ENCODE results near the gene ODF2.
"Not testable (repeated sequence)": the region's sequence is repeated elsewhere in the genome, so short reads cannot be mapped to it uniquely, and the experiment has no call there.

The ODF2 gene

DNA sequence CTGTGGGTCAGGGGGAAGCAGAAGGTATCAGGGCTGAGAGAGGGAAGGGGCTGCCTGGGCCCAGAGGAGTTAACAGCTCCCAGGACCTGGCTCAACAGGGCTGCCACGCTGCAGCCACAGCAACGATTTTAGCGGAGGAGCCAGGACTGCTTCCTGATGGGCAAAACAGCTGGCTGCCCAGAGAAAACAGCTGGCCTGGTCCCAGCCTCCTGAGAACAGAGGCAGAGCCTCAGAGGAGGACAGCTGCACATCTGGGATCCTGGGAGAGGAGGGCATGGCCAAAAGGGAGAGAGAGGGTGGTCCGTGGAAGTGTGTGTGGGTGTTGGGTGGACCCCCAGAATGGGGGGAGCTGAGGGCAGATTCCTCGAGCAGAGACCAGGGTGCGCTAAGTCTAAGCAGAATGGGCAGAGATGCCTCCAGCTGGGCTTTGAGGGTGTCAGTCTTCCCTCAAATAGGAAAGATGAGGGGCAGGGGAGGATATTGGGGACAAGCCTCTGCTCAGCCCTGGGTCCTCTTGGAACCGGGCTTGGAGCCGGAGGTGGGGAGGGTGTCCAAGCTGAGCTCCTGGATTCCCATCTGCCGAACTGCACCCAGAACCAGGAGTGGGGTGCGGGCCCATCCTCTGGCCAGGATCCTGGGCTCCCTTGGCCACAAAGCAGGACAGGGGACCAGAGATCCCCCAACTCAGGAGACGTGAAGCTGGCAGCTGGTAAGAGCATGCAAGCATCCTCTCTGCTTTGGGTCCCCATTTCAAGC lies 44.3 kb upstream of the ODF2 start:
- no peak overlapping the region for H3K4me3 ChIP-seq (ENCODE audit: low read depth, low read length)
- TF ChIP-seq POLR2A (IDR thresholded peaks at IDR 0.05; ENCODE audit: extremely low read depth, insufficient read length) (no peak), MYC (IDR thresholded peaks at IDR 0.05; ENCODE audit: low read depth, low read length) (no peak)
- TF ChIP-seq, protein P1, sequence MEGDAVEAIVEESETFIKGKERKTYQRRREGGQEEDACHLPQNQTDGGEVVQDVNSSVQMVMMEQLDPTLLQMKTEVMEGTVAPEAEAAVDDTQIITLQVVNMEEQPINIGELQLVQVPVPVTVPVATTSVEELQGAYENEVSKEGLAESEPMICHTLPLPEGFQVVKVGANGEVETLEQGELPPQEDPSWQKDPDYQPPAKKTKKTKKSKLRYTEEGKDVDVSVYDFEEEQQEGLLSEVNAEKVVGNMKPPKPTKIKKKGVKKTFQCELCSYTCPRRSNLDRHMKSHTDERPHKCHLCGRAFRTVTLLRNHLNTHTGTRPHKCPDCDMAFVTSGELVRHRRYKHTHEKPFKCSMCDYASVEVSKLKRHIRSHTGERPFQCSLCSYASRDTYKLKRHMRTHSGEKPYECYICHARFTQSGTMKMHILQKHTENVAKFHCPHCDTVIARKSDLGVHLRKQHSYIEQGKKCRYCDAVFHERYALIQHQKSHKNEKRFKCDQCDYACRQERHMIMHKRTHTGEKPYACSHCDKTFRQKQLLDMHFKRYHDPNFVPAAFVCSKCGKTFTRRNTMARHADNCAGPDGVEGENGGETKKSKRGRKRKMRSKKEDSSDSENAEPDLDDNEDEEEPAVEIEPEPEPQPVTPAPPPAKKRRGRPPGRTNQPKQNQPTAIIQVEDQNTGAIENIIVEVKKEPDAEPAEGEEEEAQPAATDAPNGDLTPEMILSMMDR (IDR thresholded peaks at IDR 0.05; ENCODE audit: low read depth, low read length) = no peak
- TF ChIP-seq, protein P2, sequence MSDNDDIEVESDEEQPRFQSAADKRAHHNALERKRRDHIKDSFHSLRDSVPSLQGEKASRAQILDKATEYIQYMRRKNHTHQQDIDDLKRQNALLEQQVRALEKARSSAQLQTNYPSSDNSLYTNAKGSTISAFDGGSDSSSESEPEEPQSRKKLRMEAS (IDR thresholded peaks at IDR 0.05; ENCODE audit: low read depth, low read length) = no peak
- DNase-seq (ENCODE audit: low read depth) = no peak

DNA sequence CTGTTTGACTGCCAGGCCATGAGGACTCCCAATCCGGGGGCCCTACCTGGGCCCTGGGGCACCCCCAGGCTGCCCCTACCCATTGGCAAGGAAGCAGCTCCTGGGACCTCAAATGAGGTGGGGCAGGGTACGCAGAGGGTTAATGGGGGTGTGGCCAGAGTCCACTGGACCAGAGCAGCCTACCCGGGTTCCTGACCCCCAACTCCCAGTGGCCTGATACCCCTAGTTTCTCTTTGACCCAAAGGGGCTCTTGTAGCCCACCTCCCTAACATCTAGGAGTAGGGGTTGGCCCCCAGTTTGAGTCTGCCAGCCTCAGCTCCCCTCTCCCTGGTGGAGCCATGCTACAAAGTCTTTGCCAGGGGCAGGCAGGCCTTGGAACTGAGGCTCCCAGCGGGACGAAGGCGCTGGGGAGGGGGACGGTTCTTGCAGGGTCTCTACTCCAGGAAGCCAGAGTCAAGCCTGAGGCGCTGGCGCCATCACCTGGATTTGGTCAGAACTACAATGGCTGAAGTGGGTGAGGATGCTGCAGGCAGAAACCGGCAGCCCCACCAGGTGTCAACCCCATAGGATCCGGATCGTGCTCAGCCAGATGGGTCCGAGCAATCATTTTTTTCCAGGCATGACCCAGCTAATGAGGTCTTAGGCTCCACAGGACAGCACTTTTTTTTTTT lies 43.6 kb upstream of the ODF2 start:
- no peak overlapping the region for H3K4me3 ChIP-seq (ENCODE audit: low read depth, low read length)
- peak; percentile 73 for DNase-seq (ENCODE audit: low read depth)
- TF ChIP-seq MYC (IDR thresholded peaks at IDR 0.05; ENCODE audit: low read depth, low read length) (no peak), POLR2A (IDR thresholded peaks at IDR 0.05; ENCODE audit: extremely low read depth, insufficient read length) (no peak)
- TF ChIP-seq, protein P1 (IDR thresholded peaks at IDR 0.05; ENCODE audit: low read depth, low read length) = peak; percentile 69

DNA sequence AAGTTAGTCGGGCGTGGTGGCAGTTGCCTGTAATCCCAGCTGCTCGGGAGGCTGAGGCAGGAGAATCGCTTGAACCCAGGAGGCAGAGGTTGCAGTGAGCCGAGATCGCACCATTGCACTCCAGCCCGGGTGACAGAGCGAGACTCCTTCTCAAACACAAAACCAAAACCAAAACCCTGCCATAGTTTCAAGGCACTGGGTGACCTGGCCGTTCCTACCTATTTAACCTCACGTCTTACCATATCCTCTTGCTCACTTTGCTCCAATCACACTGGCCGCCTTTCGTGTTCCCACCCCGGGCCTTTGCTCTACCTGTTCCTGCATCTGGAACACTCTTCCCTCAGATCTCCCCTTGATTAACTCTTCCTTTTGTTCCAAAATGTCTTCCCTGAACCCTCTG lies 42.1 kb upstream of the ODF2 start:
- DNase-seq (ENCODE audit: low read depth); H3K4me3 ChIP-seq (ENCODE audit: low read depth, low read length): not testable (repeated sequence)

DNA sequence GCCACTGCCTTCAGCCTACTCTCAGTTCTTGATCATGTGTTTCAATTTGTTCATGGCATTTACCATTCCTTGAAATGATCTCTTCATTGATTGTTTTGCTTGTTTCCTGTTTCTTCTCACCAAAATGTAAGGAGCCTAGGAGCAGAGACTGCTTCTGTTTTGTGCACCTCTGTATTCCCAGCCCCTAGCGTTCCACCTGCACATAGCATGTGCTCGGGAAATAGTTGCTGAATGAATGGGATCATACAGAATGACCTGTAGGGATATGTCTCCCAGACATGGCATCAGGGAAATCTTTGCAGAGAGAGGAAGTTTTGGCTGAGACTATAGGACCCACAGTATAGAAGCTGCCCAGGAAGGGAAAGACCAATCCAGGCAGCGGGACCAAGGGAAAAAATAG lies 41.3 kb upstream of the ODF2 start:
- no peak for DNase-seq (ENCODE audit: low read depth)
- no peak overlapping the region for H3K4me3 ChIP-seq (ENCODE audit: low read depth, low read length)
- no peak for TF ChIP-seq POLR2A (IDR thresholded peaks at IDR 0.05; ENCODE audit: extremely low read depth, insufficient read length)
- TF ChIP-seq, protein P2 (IDR thresholded peaks at IDR 0.05; ENCODE audit: low read depth, low read length) = no peak
- TF ChIP-seq, protein P1 (IDR thresholded peaks at IDR 0.05; ENCODE audit: low read depth, low read length) = no peak
- TF ChIP-seq MYC (IDR thresholded peaks at IDR 0.05; ENCODE audit: low read depth, low read length) = no peak

DNA sequence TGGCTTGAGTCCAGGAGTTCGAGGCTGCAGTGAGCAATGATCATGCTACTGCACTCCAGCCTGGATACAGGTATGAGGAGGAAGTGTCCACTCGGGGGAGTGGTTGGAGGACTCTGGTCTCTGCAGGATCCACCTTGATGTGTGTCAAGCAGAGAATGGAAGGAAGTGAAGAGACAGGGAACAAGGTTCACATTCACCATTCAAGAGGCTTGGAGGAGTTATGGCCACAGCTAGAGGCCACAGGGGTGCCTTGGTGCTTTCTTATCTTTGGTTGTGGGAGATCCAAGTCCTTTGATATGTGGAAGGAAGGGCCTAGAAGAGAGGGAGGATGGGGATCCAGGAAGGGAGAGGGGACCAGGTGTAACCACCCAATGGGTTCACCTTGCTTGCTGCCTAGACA lies 40.5 kb upstream of the ODF2 start:
- TF ChIP-seq, protein P2 (IDR thresholded peaks at IDR 0.05; ENCODE audit: low read depth, low read length) = no peak
- TF ChIP-seq, protein P1 (IDR thresholded peaks at IDR 0.05; ENCODE audit: low read depth, low read length) = no peak
- TF ChIP-seq POLR2A (IDR thresholded peaks at IDR 0.05; ENCODE audit: extremely low read depth, insufficient read length) (no peak), MYC (IDR thresholded peaks at IDR 0.05; ENCODE audit: low read depth, low read length) (no peak)
- no peak for DNase-seq (ENCODE audit: low read depth)
- no peak overlapping the region for H3K4me3 ChIP-seq (ENCODE audit: low read depth, low read length)

DNA sequence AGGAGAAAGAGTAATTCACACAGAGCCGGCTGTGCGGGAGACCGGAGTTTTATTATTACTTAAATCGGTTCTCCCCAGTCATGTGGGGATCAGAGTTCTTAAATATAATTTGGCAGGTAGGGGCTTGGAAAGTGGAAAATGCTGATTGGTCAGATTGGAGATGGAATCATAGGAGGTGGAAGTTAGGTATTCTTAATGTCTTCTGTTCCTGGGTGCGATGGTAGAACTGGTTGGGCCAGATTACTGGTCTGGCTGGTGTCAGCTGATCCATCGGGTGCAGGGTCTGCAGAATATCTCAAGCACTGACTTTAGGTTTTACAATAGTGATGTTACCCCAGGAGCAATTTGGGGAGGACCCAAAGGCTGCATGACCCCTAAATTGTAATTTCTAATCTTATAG lies 39.8 kb upstream of the ODF2 start:
- H3K4me3 ChIP-seq (ENCODE audit: low read depth, low read length) = no peak overlapping the region
- TF ChIP-seq, protein P2 (IDR thresholded peaks at IDR 0.05; ENCODE audit: low read depth, low read length) = no peak
- TF ChIP-seq MYC (IDR thresholded peaks at IDR 0.05; ENCODE audit: low read depth, low read length) = no peak
- TF ChIP-seq, protein P1 (IDR thresholded peaks at IDR 0.05; ENCODE audit: low read depth, low read length) = no peak
- TF ChIP-seq POLR2A (IDR thresholded peaks at IDR 0.05; ENCODE audit: extremely low read depth, insufficient read length) = no peak

More for the DNA sequence above, 39.8 kb upstream of the ODF2 start:
- DNase-seq (ENCODE audit: low read depth) = no peak

Data from NB4 (cell line).